C4-2B (cell line): ENCODE results near the gene VCAN.

Source experiments
- ZFX ChIP-seq: fragments of 450-650 bp; IDR thresholded peaks from 2 replicates; pipeline ENCODE4 v1.6.1; 2017
- TF ChIP-seq, protein P1 (sequence below): fragments of 450-650 bp; conservative IDR thresholded peaks from 2 replicates; pipeline ENCODE4 v1.5.1; 2017; ENCODE audit warnings: mild to moderate bottlenecking

DNA sequence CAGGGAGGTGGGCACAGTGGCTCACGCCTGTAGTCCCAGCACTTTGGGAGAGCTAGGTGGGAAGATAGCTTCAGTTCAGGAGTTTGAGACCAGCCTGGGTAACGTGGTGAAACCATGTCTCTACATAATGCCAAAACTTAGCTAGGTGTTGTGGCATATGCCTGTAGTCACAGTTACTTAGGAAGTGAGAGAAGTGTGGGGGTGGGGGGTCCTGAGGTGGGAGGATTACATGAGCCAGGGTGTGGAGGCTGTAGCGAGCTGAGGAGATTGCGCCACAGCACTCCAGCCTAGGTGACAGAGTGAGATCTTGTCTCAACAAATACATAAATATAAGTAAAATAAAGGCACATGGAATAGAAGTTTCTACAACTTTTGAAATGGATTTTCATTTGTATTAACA lies 23.1 kb downstream of the VCAN start:
- TF ChIP-seq ZFX = no peak
- TF ChIP-seq, protein P1, sequence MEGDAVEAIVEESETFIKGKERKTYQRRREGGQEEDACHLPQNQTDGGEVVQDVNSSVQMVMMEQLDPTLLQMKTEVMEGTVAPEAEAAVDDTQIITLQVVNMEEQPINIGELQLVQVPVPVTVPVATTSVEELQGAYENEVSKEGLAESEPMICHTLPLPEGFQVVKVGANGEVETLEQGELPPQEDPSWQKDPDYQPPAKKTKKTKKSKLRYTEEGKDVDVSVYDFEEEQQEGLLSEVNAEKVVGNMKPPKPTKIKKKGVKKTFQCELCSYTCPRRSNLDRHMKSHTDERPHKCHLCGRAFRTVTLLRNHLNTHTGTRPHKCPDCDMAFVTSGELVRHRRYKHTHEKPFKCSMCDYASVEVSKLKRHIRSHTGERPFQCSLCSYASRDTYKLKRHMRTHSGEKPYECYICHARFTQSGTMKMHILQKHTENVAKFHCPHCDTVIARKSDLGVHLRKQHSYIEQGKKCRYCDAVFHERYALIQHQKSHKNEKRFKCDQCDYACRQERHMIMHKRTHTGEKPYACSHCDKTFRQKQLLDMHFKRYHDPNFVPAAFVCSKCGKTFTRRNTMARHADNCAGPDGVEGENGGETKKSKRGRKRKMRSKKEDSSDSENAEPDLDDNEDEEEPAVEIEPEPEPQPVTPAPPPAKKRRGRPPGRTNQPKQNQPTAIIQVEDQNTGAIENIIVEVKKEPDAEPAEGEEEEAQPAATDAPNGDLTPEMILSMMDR = no peak
